Measurements from ENCODE around the gene CYB561D1.

GRCh38 chr1:109479901-109480300, 14.0 kb upstream of the CYB561D1 start:
- TF ChIP-seq, protein P1, sequence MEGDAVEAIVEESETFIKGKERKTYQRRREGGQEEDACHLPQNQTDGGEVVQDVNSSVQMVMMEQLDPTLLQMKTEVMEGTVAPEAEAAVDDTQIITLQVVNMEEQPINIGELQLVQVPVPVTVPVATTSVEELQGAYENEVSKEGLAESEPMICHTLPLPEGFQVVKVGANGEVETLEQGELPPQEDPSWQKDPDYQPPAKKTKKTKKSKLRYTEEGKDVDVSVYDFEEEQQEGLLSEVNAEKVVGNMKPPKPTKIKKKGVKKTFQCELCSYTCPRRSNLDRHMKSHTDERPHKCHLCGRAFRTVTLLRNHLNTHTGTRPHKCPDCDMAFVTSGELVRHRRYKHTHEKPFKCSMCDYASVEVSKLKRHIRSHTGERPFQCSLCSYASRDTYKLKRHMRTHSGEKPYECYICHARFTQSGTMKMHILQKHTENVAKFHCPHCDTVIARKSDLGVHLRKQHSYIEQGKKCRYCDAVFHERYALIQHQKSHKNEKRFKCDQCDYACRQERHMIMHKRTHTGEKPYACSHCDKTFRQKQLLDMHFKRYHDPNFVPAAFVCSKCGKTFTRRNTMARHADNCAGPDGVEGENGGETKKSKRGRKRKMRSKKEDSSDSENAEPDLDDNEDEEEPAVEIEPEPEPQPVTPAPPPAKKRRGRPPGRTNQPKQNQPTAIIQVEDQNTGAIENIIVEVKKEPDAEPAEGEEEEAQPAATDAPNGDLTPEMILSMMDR (IDR thresholded peaks at IDR 0.05): no peak
- TF ChIP-seq POLR2A (IDR thresholded peaks at IDR 0.05): no peak
